Fibroblast of the conjunctiva (primary cell): ENCODE results near the gene DUSP22.

Experiments used
- DNase-seq: peaks from one replicate; pipeline ENCODE4 v3.0.0-alpha.2; 2010; ENCODE audit warnings: low read depth

The DUSP22 gene

GRCh38 chr6:309947-310346 is 17.7 kb downstream of the DUSP22 start:
- DNase-seq: no peak

DNA sequence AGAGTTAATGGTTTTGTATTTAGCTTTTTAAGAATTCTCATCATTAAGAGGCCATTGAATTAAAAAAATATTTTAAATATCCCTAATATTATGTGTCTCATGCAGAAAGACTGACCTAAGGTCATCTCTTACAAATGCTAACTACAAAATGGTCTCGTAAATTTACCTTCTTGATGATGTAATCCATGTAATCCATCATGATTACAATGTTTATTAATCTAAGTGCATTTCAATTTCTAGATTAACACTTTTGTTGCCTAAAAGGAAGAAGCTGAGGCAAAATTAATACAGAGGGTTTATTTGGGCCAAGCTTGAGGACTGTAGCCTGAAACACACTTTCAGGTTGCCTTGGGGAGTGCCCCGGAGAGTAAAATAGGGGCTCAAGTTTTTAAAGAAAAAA is 18.4 kb downstream of the DUSP22 start:
- no peak for DNase-seq

DNA sequence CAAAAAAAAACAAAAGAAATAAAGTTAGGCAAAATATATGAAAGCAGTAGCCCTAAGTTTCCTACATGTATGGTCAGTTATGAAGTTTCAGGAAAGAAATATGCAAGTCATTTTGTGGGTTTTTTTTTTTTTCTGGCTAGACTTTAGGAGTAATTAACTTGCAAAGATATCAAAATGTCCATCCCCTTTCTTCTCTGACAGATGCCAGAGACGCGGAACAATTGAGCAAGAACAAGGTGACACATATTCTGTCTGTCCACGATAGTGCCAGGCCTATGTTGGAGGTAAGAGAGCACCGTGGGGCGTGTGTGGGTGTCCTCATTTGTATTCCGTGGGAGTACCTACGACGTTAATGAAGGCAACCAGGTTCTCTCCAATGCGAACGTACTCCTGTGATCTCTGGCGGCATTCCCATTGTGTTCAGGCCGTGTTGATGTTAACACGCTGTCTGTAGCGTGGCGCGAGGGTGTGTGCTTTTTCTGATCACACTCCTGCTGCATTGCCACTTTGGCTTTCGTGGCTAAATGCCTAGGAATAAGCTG is 19.5 kb downstream of the DUSP22 start:
- no peak for DNase-seq

DNA sequence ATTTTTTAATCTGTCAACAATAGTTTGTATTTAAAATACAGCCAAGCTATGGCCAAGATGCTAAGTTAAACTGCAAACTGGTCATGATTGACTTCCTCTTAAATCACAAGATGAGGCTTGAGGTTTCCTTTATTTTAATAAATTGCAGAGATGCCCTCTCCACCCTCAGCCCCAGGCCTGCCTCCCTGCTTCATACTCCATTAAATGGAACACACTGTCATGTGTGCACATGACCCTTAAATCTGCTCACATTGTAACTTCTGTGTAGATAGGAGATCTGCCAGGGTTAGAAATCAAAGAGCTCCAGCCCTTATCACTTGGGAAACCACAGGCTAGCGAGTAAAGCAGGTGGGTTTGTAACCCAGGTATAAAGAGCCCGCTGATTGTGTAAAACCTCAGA is 20.8 kb downstream of the DUSP22 start:
- no peak for DNase-seq

DNA sequence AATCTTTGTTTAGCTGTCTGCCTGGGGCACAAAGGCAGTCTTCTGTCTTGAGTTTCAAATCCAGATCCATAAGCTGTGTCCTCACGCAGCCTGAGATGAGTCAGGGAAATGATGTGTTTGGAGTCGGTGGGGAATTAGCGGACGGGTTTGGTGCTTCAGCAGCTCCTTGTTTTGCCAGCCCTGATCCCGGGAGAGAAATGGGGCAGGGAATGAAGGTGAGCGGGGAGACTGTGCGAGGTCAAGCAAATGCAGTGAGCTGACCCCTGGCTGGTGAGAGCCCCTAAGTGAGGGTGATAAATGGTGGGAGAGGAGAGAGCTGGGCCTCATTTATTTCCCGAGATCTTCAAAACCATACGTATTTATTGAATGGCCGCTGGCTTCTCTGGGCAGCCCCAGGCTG is 21.6 kb downstream of the DUSP22 start:
- DNase-seq: no peak

- no peak for DNase-seq
These were observed 22.1 kb downstream of the DUSP22 start for GRCh38 chr6:314377-314776.

DNA sequence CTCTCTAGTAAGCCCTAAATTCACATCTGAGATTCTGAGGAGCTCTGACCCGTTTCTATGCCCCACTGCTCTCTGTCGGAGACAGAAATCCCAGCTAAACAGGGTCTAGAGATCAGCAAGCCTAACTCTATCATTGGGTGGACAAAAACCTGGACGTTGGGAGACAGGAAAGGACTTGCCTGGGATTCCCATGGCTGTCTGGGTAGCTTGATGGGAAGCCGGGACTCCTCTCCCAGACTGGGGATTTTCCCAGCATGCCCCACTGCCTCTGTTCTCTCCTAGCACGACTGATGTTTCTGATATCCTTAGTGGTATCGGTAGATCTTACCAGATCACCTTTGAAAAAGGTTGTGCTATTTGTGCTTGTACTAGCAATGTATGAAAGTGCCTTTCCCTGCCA is 22.9 kb downstream of the DUSP22 start:
- DNase-seq: no peak

DNA sequence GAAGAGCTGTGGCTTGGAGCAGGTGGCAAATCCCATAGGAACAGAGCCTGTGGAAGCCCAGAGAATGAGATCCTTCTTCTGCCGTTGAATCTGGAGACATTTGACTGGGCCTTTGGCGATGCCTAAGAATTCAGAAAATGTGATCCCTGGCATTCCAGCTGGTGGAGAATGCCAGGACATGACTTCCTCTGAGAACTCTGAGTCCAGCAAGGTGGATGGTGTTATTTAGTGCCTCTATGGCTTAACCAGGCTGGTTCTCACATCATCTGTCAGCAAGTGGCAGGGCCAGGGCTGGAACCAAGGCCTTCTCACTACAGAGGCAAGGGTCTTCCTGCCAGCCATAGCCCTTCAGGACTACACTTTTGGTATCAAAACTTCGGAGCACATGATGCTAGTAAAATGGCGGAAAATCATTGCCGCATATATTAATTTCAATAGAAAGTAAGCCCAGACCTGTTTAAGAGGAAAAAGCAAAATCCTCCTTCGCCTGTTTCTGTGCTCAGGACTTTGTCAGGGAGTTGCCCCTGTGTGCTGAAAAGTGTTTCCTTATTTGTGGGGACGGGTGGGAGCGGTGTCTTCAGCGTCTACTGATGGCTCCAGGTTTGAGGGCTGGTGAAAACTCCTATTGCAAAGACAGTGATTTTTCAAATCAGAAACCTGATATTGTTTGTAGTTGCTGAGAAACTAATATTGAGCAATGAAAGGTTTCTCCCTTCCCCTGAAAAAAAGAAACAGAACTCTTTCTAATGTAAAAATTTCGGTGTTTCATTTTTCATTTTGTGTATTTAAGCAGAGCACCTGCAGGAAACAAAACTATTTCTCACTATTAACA is 23.9 kb downstream of the DUSP22 start:
- DNase-seq: no peak

- DNase-seq: no peak
These were observed 24.4 kb downstream of the DUSP22 start for GRCh38 chr6:316753-317038.

GRCh38 chr6:317060-317447 is 24.8 kb downstream of the DUSP22 start:
- DNase-seq: no peak

GRCh38 chr6:317448-318144 is 25.3 kb downstream of the DUSP22 start:
- DNase-seq: no peak

DNA sequence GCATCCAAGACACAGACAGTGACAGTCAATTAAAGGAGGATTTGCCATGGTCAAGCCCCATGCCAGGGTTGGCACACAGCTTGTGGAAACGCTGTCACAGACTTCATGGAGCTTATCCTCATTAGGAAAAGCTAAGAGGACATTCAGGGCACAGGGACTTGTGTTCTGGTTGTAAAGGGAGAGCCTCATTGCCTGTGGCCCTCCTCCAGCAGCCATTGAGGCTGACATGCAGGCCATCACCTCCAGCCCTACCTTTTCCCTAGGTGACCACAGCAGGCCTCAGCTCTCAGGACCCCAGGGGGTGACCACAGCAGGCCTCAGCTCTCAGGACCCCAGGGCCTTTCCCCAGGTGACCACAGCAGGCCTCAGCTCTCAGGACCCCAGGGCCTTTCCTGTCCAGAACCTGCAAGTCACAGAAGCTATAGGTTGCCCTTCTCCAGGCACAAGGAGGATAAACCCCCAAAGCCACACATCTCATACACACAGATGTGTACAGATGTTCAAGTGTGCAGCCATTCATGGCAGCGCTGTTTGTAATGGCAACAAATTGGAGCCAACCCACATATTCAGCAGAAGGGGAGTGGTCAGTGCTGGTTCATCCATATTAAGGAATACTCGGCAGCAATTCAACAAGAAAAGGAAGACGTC is 26.1 kb downstream of the DUSP22 start:
- no peak for DNase-seq

DNA sequence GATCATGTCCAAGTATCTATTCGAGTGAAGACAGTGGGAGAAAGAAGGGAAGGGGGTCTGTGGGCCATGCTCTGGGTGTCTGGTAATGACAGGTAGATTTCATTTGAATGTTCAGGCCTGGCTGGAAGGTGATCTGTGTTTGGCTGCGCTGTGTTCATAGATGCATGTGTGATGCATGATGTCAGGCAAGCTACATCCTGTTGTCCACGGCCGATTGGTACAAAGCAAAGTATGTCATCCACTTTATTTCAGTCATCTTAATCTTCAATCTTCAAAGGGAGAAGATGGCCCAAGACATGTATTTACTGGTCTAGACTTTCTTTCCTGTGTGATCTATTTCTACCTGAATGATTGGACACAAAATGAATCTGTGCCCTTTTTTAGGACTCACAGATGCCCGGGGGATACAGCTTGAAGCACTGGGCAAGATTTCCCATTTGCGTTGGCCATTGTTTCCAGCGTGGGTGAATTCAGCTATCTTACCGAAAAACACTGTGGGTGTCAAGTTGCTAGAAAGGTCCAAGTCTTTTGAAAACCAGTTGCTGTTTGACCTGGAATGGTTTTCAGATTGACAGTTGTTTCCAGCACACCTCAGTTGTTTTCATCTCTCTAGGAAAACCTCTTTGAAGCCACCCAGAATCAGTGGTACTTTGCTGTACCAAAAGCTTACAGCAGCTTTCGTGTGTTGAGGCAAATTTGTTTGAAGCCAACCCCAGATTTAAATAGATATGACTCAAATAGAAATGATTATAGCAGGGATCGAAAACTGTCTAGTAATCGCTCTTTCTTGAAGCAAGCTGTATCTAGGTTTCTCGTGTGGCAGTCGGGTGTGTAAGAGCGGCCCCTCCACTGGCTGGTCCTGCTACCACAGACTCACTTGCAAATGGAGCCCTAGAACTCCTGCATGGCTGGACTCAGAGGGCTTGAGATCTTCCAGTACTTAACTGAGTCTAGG is 27.2 kb downstream of the DUSP22 start:
- no peak for DNase-seq

DNA sequence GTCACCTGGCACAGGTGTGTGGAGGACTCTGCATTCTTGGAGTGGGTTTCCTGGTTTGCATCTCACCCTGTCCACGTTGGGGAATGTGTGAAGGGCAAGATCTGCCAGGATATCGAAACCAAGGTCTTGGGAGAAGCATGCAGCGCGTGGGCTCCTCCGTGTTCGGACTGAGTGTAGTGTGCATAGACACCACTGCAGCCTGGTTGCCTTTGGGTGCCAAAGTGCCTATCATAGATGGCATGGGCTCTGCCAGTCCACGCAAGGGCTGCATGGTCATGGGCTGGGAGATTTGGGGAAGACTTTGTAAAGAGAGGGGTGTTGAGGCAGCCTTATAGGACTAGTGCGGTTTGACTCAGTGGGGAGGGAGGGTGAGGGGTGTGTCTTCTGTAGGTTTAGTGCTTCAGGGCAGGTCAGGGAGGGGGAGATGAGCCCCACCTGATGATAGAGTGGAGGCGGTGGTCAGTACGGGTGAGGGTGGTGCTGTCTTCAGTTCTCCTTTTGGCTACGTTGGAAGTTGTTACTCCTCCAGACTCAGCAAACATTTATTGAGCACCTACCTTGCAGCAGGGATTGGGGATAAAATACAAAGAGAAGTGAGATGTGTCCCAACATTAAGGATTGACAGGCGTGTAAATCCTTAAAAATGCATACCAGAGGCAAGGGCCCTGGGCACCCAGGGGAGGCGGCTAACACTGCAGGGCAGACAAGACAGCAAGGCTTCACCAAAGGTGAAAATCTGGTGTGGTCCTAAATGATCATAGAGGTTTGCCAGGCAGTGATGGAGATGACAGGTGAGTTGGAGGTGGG is 28.3 kb downstream of the DUSP22 start:
- no peak for DNase-seq

GRCh38 chr6:321158-321438 is 28.8 kb downstream of the DUSP22 start:
- DNase-seq: no peak

- no peak for DNase-seq
These were observed 29.4 kb downstream of the DUSP22 start for GRCh38 chr6:321536-322258.

DNA sequence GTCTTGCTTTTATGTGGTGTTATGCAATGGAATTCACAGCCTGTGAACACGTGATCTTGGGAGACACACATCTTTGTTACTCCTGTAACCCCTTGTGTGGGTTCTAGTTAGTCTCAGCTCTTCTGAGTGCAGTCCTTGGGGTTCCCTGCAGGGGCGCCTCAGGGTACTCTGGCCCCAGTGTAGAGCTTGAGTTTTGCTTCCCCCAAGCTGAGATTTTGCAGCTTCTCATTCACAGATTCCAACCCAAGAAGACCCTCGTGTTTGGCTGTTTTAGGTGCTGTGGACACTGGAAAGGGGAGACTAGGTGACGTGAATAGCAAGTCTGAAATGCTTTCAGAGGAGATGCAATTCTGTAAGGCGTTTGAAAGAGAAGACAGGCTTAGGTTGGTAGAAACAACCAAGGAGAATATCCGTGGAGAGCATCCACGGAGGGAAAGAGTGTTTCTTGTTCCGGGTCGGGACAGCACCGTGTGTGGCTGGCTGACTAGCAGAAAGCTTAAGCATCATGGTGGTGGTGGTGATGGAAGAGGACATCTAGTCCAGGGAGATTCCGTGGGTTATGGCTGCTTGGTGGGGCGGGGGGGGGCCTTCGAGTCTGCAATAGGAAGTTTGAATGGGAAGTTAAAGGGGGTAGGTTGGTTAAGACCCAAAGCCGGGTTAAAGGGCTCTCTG is 30.1 kb downstream of the DUSP22 start:
- no peak for DNase-seq

DNA sequence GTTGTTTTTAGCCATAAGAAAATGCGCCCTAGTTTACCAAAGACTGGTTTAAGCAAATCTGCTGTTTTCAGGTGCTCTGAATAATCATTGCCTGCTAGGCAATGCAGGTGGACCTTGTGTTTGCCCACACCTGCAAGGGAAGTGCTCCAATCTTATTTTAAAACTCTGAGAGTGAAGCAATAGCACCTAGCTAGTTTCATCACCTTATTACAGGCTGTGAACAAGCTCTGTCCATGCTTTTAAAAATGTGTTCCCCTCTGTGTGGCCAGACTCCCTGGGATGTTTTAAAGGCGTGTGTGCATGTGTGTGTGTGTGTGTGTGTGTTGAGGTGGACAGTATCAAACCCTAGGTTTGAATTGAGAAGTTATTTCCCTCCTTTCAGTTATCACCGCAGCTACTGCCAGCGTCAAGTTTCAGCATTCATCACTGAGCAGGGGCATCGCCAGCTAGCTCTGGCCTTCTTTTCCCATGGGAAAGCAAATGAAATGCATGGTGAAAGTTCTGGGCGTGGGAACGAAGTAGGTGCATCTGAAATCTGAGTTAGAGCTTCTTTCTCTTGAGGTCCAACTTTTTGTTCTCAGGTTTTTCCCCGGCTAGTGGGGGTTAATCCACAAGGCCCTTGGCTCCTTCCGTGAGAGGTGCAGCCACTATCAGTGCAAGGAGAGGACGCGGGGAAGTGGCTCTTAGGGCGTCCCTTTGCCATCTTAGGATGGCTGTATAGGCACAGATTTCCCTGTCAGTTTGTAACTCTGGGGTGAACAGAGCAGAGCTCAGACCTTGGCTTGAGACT is 30.8 kb downstream of the DUSP22 start:
- no peak for DNase-seq

DNA sequence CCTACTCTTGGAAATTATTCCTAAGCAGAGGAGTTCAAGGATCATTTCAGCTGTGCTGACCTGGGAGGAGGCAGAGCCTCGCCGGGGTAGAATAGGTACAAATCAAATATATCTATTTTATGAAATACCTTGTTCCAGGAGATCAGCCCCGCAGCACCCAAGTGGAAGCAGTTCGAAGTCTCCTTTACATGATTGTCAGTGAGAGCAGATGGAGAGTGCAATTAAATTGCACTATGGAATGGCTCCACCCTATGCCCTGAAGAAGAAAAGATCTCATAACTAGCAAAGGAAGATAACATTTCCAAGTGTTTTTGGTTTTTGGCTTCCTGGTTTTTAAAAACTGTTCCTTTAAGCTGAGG is 31.4 kb downstream of the DUSP22 start:
- no peak for DNase-seq
